Measurements from ENCODE around the gene NEUROG1.

GRCh38 chr5:135488727-135489465, 46.9 kb downstream of the NEUROG1 start:
- TF ChIP-seq POLR2AphosphoS5 (IDR thresholded peaks at IDR 0.05; ENCODE audit: low read depth, low read length), result no peak
- TF ChIP-seq PAX5 (IDR thresholded peaks at IDR 0.05; ENCODE audit: insufficient read depth, low read length, severe bottlenecking), result no peak
- TF ChIP-seq POLR2A (IDR thresholded peaks at IDR 0.05; ENCODE audit: low read depth, low read length), result no peak
